Peyer's patch (tissue), 4 donors: Measurements from ENCODE around the gene OPRD1.

Source experiments
- CTCF ChIP-seq, 6 experiments: fragments of 450-650 bp in 4 of 6; fragments of 200-600 bp in 2 of 6; sonication (generic) in 1 of 6; IDR thresholded peaks; one replicate each; pipeline ENCODE4 v1.5.1; 2017 to 2019; ENCODE audit warnings: antibody characterized with exemption in 6 of 6, mild to moderate bottlenecking in 3 of 6, moderate library complexity in 1 of 6
- POLR2A ChIP-seq, 2 donors: fragments of 450-650 bp; IDR thresholded peaks; one replicate each; pipeline ENCODE4 v1.5.1; 2017; ENCODE audit warnings: antibody characterized with exemption in 2 of 2, mild to moderate bottlenecking in 2 of 2, moderate library complexity in 2 of 2

DNA sequence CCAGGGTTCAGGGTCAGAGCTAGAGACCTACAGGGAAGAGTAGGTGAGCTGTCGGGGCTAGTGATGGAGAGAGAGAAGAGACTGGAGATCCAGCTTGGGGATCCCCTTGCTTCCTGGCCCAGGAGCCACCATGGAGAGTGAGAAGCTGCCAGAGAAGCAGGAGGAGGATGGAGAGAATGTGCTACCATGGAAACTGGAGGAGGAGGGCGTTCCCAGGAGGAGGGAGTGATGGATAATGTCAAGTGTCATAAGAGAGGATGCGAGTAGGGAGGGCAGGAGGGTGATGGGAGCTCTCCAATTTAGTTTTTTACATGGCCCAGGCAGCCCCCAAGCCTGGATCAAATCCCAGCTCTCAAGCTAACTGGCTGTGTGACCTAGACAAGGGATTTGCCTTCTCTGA is 55.9 kb downstream of the OPRD1 start:
- no peak for TF ChIP-seq CTCF (IDR thresholded peaks at IDR 0.05)
- TF ChIP-seq POLR2A (IDR thresholded peaks at IDR 0.05) = no peak
